ENCODE results near the gene PRKAG3.

GRCh38 chr2:218830526-218831306, 887 bp downstream of the PRKAG3 start:
- TF ChIP-seq TAF1 (IDR thresholded peaks at IDR 0.05; ENCODE audit: borderline replicate concordance, insufficient read depth, low read length): no peak
- no peak for TF ChIP-seq SIN3A (IDR thresholded peaks at IDR 0.05; ENCODE audit: borderline replicate concordance, insufficient read depth, low read length)
